Measurements from ENCODE around the gene SEPSECS. TPM values are rescaled to one million over a fixed set of nuclear protein-coding genes. Genes with fewer than 3 reads are reported as not detected.

SEPSECS gene
- total and polyA plus RNA-seq, 2 of the 13 experiments (the other 11 are each of a cell fraction or from before 2014, with no cell fraction given): 9.4 to 14.3 TPM

- POLR2A ChIA-PET: no interaction called here
- H3K4me1 ChIP-seq (ENCODE audit: insufficient read depth, low read length): no peaks in the 10 kb centered on the region
- intact Hi-C loops (cut with micrococcal nuclease; ENCODE audit: unreplicated experiment) (no loop called here), in situ Hi-C loops (cut with HindIII; ENCODE audit: extremely low pct_ligation_motif_present, low pct_unique_long_range_greater_than_20kb) (no loop called here)
- no peak for FAIRE-seq
- no peak overlapping the region for H3K4me2 ChIP-seq (ENCODE audit: low read depth, low read length)
- no peaks in the 10 kb centered on the region for H3K36me3 ChIP-seq (replicated peaks in 1 of 2; ENCODE audit: control insufficient read depth in 1 of 2, insufficient read depth in 2 of 2, low read length in 2 of 2)
- no peak; the same call in 2 of the 3 replicates for ATAC-seq
- BruUV-seq (replicated peaks): no TSS peak
- no peaks in the 10 kb centered on the region for H4K20me1 ChIP-seq (ENCODE audit: insufficient read depth, low read length)
- no peak for DNase-seq (ENCODE audit: low spot score)
- no peak overlapping the region for H3K27ac ChIP-seq (ENCODE audit: extremely low read length, insufficient read depth, low read length)
- peaks cover 0 to 6% of the 10 kb centered on the region in 2 experiments; a peak in 3 of 5 replicates for H3K27me3 ChIP-seq (ENCODE audit: control insufficient read depth in 1 of 2, insufficient read depth in 2 of 2, low read length in 2 of 2)
- WGBS (ENCODE audit: low lambda C conversion rate): 29% methylated on average over 4 of the region's 4 CpGs
- H2AFZ ChIP-seq (ENCODE audit: low read length): no peak overlapping the region
- H3K4me3 ChIP-seq (replicated peaks in 1 of 3; ENCODE audit: insufficient read depth in 1 of 3, low read depth in 2 of 3, low read length in 3 of 3): no peak overlapping the region
- TF ChIP-seq THAP8 (CRISPR knock-in tag; IDR thresholded peaks at IDR 0.05; ENCODE audit: borderline replicate concordance) (no peak), CBX5 (CRISPR knock-in tag; IDR thresholded peaks at IDR 0.05; ENCODE audit: borderline replicate concordance) (no peak), TAF1 (CRISPR knock-in tag; IDR thresholded peaks at IDR 0.05) (no peak), NR0B2 (CRISPR knock-in tag; IDR thresholded peaks at IDR 0.05) (no peak), ZBTB2 (CRISPR knock-in tag; IDR thresholded peaks at IDR 0.05; ENCODE audit: low read depth) (no peak), BHLHE40 (IDR thresholded peaks at IDR 0.05; ENCODE audit: low read length) (no peak), HMGXB4 (CRISPR knock-in tag; IDR thresholded peaks at IDR 0.05; ENCODE audit: borderline replicate concordance in 1 of 2, low read depth in 1 of 2) (no peak), ZBTB1 (CRISPR knock-in tag; IDR thresholded peaks at IDR 0.05; ENCODE audit: borderline replicate concordance) (no peak), CEBPB (IDR thresholded peaks at IDR 0.05; ENCODE audit: borderline replicate concordance, low read depth, low read length) (no peak), KDM5A (IDR thresholded peaks at IDR 0.05; ENCODE audit: borderline replicate concordance, low read length) (no peak), HNF4G (IDR thresholded peaks at IDR 0.05; ENCODE audit: borderline replicate concordance, low read depth, low read length) (no peak), HNF4G (CRISPR knock-in tag; IDR thresholded peaks at IDR 0.05; ENCODE audit: borderline replicate concordance, low read depth) (no peak), SAP130 (CRISPR knock-in tag; IDR thresholded peaks at IDR 0.05; ENCODE audit: low read depth) (no peak), SRSF4 (IDR thresholded peaks at IDR 0.05; ENCODE audit: low read depth, low read length, poor library complexity, severe bottlenecking) (no peak), MXD1 (CRISPR knock-in tag; IDR thresholded peaks at IDR 0.05) (no peak), ZNF75D (CRISPR knock-in tag; IDR thresholded peaks at IDR 0.05; ENCODE audit: borderline replicate concordance) (no peak)
- no peaks in the 10 kb centered on the region for H3K79me2 ChIP-seq (ENCODE audit: insufficient read depth, low read length)
- no peaks in the 10 kb centered on the region for H3K9me3 ChIP-seq (ENCODE audit: low read length)
- CTCF ChIA-PET (ENCODE audit: low intra/inter-chr PET ratio, low total read pairs): no interaction called here
- H3K9ac ChIP-seq (ENCODE audit: insufficient read depth, low read depth, low read length): no peak overlapping the region
Observed at GRCh38 chr4:25075851-25076250, 84.4 kb downstream of the SEPSECS start.
